IMR-90 (cell line): ENCODE results near the gene NPRL2. TPM values are rescaled to one million over a fixed set of nuclear protein-coding genes. Genes with fewer than 3 reads are reported as not detected.

Source experiments
- ATAC-seq: fragments of 200-7000 bp; cut with Tn5 transposase; 2 replicates; pipeline ENCODE4 v1.9.1; 2020; ENCODE audit warnings: low read depth, mild to moderate bottlenecking, moderate library complexity
- BruUV-seq: library from RNA; stranded (reverse); fragments of 400-500 nt; replicated peaks from 2 replicates; lab custom pipeline; 2021; lab: Mats Ljungman, UMichigan
- CTCF ChIA-PET: fragments of 300-600 bp; formaldehyde crosslinking; extraction: SDS; loops from one replicate; lab custom pipeline; 2021; ENCODE audit warnings: antibody characterized with exemption; lab: Yijun Ruan, JAX
- POLR2A ChIA-PET: fragments of 300-600 bp; sonication (Branson Sonifier 250); formaldehyde crosslinking; loops from one replicate; lab custom pipeline; 2022; ENCODE audit warnings: antibody characterized with exemption; ENCODE audit not compliant: unreplicated experiment; lab: Charles Lee
- DNase-seq: peaks from one replicate; pipeline ENCODE4 v3.0.0; 2013
- H2AFZ ChIP-seq: replicated peaks from 2 replicates; pipeline ENCODE3; 2013; ENCODE audit warnings: low read length, mild to moderate bottlenecking; ENCODE audit not compliant: poor library complexity
- H2AK5ac ChIP-seq: 2 replicates; pipeline ENCODE4 v1.6.1; 2013; ENCODE audit warnings: low read depth, low read length, inconsistent platforms
- H2AK9ac ChIP-seq: replicated peaks from 2 replicates; pipeline ENCODE3; 2013; ENCODE audit warnings: mild to moderate bottlenecking, low read depth, low read length, moderate library complexity; ENCODE audit not compliant: poor library complexity
- H2BK120ac ChIP-seq: 2 replicates; pipeline ENCODE4 v1.6.1; 2013; ENCODE audit warnings: low read depth, low read length, inconsistent platforms
- H2BK15ac ChIP-seq: 3 replicates; pipeline ENCODE4 v1.6.1; 2013; ENCODE audit warnings: low read depth, low read length, inconsistent platforms
- H2BK20ac ChIP-seq: 2 replicates; pipeline ENCODE4 v1.6.1; 2013; ENCODE audit warnings: low read depth, mild to moderate bottlenecking, inconsistent platforms, low read length, moderate library complexity
- H2BK5ac ChIP-seq: 2 replicates; pipeline ENCODE4 v1.6.1; 2013; ENCODE audit warnings: mild to moderate bottlenecking, low read depth, low read length, inconsistent platforms; ENCODE audit not compliant: poor library complexity, severe bottlenecking
- H3K14ac ChIP-seq: replicated peaks from 2 replicates; pipeline ENCODE4 v1.6.1; 2013; ENCODE audit warnings: low read depth, low read length, inconsistent platforms
- H3K18ac ChIP-seq: 2 replicates; pipeline ENCODE4 v1.6.1; 2013; ENCODE audit warnings: low read depth, low read length, control low read depth
- H3K23ac ChIP-seq: 2 replicates; pipeline ENCODE4 v1.6.1; 2013; ENCODE audit warnings: low read depth, low read length, inconsistent platforms
- H3K27ac ChIP-seq: 2 replicates; pipeline ENCODE4 v1.5.1; 2013; ENCODE audit warnings: mild to moderate bottlenecking, control low read depth, low read length; ENCODE audit not compliant: insufficient read depth
- H3K27me3 ChIP-seq: 2 replicates; pipeline ENCODE4 v1.6.1; 2013; ENCODE audit warnings: low read length; ENCODE audit not compliant: control insufficient read depth, insufficient read depth
- H3K36me3 ChIP-seq: 2 replicates; pipeline ENCODE4 v1.6.1; 2013; ENCODE audit warnings: low read length, mixed read lengths; ENCODE audit not compliant: control insufficient read depth, insufficient read depth
- H3K4ac ChIP-seq: 2 replicates; pipeline ENCODE4 v1.6.1; 2013; ENCODE audit warnings: low read depth, low read length, inconsistent platforms
- H3K4me1 ChIP-seq: 2 replicates; pipeline ENCODE4 v1.6.1; 2013; ENCODE audit warnings: low read length, mixed read lengths; ENCODE audit not compliant: control insufficient read depth, insufficient read depth
- H3K4me2 ChIP-seq: 2 replicates; pipeline ENCODE4 v1.6.1; 2013; ENCODE audit warnings: low read depth, mild to moderate bottlenecking, control low read depth, low read length, moderate library complexity
- H3K4me3 ChIP-seq: 2 replicates; pipeline ENCODE4 v1.5.1; 2013; ENCODE audit warnings: low read depth, mild to moderate bottlenecking, control low read depth, low read length, moderate library complexity; ENCODE audit not compliant: insufficient read depth
- H3K56ac ChIP-seq: 2 replicates; pipeline ENCODE4 v1.6.1; 2013; ENCODE audit warnings: low read length, inconsistent platforms; ENCODE audit not compliant: insufficient read depth; ENCODE audit errors: extremely low read depth
- H3K79me1 ChIP-seq, 2 experiments: 2 replicates each; pipeline ENCODE4 v1.6.1; 2013; ENCODE audit warnings: low read length in 2 of 2, inconsistent platforms in 1 of 2, low read depth in 1 of 2
- H3K9ac ChIP-seq: 2 replicates; pipeline ENCODE4 v1.6.1; 2013; ENCODE audit warnings: low read depth, low read length, control low read depth
- H3K9me1 ChIP-seq: 2 replicates; pipeline ENCODE4 v1.6.1; 2013; ENCODE audit warnings: low read length, inconsistent platforms; ENCODE audit not compliant: insufficient read depth
- H3K9me3 ChIP-seq: 2 replicates; pipeline ENCODE4 v1.6.1; 2013; ENCODE audit warnings: low read length; ENCODE audit not compliant: control insufficient read depth, insufficient read depth
- H4K20me1 ChIP-seq: 2 replicates; pipeline ENCODE4 v1.6.1; 2013; ENCODE audit warnings: low read length, inconsistent platforms; ENCODE audit not compliant: insufficient read depth
- H4K5ac ChIP-seq: 2 replicates; pipeline ENCODE4 v1.6.1; 2013; ENCODE audit warnings: mild to moderate bottlenecking, low read depth, low read length, control low read depth
- H4K8ac ChIP-seq, 2 experiments: 2 replicates each; pipeline ENCODE4 v1.6.1; 2013; ENCODE audit warnings: low read depth in 2 of 2, low read length in 2 of 2, control low read depth in 1 of 2, inconsistent platforms in 1 of 2
- H4K91ac ChIP-seq: 2 replicates; pipeline ENCODE4 v1.6.1; 2013; ENCODE audit warnings: low read depth, low read length, inconsistent platforms; ENCODE audit not compliant: insufficient read depth
- BHLHE40 ChIP-seq: fragments of 150-350 bp; IDR thresholded peaks from 2 replicates; pipeline ENCODE4 v1.6.1; 2016; ENCODE audit warnings: mild to moderate bottlenecking, low read depth, low read length
- CHD1 ChIP-seq: IDR thresholded peaks from 2 replicates; pipeline ENCODE4 v1.6.1; 2012; ENCODE audit warnings: low read depth, low read length, improper control_type of control experiment
- MAFK ChIP-seq: IDR thresholded peaks from 2 replicates; pipeline ENCODE4 v1.6.1; 2012; ENCODE audit warnings: low read depth, low read length, improper control_type of control experiment
- MXI1 ChIP-seq: IDR thresholded peaks from 2 replicates; pipeline ENCODE4 v1.6.1; 2012; ENCODE audit warnings: low read depth, mild to moderate bottlenecking, low read length, moderate library complexity, borderline replicate concordance
- NFE2L2 ChIP-seq: fragments of 150-350 bp; IDR thresholded peaks from 2 replicates; pipeline ENCODE4 v1.6.1; 2016; ENCODE audit warnings: low read depth, mild to moderate bottlenecking, low read length
- POLR2A ChIP-seq: IDR thresholded peaks from 2 replicates; pipeline ENCODE4 v1.6.1; 2012; ENCODE audit warnings: mild to moderate bottlenecking, low read depth, low read length
- SMC3 ChIP-seq: fragments of 150-350 bp; IDR thresholded peaks from 2 replicates; pipeline ENCODE4 v1.6.1; 2016; ENCODE audit warnings: low read depth, mild to moderate bottlenecking, antibody characterized with exemption, low read length, moderate library complexity
- USF2 ChIP-seq: fragments of 150-350 bp; IDR thresholded peaks from 2 replicates; pipeline ENCODE4 v1.6.1; 2017; ENCODE audit warnings: mild to moderate bottlenecking, antibody characterized with exemption, low read length, low read depth
- WGBS, 2 experiments: methylation state at CpG; one replicate each; pipeline versions ENCODE4 v1.1.5 to v1.1.7; 2013; ENCODE audit warnings: missing lambda C conversion rate in 2 of 2; ENCODE audit not compliant: insufficient read length in 1 of 2; ENCODE audit errors: extremely low coverage in 2 of 2; 5-methylcytosine and 5-hydroxymethylcytosine counted together
- dilution Hi-C: fragments of 300-500 bp; cut with HindIII; formaldehyde crosslinking; loops from one replicate; pipeline ENCODE4 v1.14.3; 2018; ENCODE audit warnings: low sequenced_read_pairs; ENCODE audit not compliant: unreplicated experiment
- in situ Hi-C: fragments of 300-500 bp; cut with MboI; formaldehyde crosslinking; loops from 3 replicates; pipeline ENCODE4 v1.14.3; 2019; ENCODE audit warnings: low sequenced_read_pairs, inconsistent platforms, mixed read lengths
- intact Hi-C: fragments of 100-400 bp; cut with micrococcal nuclease; formaldehyde crosslinking; loops from 2 replicates; pipeline ENCODE4 v1.10.0; 2022
- polyA plus RNA-seq, 3 experiments: library from polyadenylated mRNA; depleted of rRNA; stranded (reverse); fragments of >200 nt; gene quantifications; 2 replicates each; pipeline ENCODE4 v1.2.3, GENCODE V29; 2012; ENCODE audit warnings: low replicate concordance in 1 of 3
- total RNA-seq: library from RNA; depleted of rRNA; stranded (reverse); fragments of >200 nt; gene quantifications from 2 replicates; pipeline ENCODE4 v1.2.3, GENCODE V29; 2012
- TF ChIP-seq, protein P1 (sequence below): conservative IDR thresholded peaks from 2 replicates; pipeline ENCODE4 v1.5.1; 2012; ENCODE audit warnings: mild to moderate bottlenecking, low read depth, low read length, improper control_type of control experiment

NPRL2 gene
- total and polyA plus RNA-seq, 2 of the 4 experiments (the other 2 are of a cell fraction): 38.3 to 38.7 TPM

DNA sequence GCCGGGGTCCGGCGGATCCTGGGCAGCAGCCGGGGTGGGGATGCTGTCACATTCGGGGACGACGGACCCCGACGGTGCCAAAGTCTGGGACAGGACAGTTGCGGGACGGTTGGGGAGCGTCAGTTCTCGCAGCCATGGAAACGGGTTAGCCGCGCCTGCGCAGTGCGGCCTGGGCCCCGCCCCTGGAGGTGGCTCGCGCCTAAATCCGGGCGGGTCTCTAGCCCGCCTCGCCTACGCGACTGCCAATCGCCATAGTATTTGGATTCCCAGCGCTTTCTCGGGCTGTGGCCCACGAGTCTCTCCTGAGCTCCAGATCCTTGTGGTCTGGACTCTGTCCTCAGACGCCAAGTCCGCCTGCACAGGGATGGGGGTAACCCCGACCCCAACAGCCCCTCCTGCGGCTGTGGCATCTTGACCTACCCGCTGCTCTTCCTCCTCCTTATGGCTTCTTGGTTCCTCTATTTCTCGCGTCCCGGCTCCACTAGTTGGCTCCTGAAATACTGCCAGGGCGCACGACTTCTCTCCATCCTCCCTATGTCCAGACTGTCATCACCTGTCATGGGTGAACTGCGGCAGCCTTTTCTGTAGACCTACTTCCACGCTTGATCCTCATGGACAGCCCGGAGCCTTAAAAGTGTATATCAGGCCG is 4.9 kb downstream of the NPRL2 start, which contains the start of gene ZMYND10:
Gene ZMYND10, minus strand, starts transcription at position 147 of the 649 bp plus-strand sequence. CDS start 153 bp downstream, outside the sequence.
- H2AK5ac ChIP-seq: 0 out of 2 replicates have a peak within 1 kb of the TSS, but pooled peaks have one; percentile 17
- peak; percentile 28 for DNase-seq
- peaks cover 2% of the 10 kb centered on the region for H4K20me1 ChIP-seq
- H3K4me3 ChIP-seq: peak within 1 kb of the TSS; percentile 48
- ChIA-PET POLR2A (no interaction called here), CTCF (interaction anchor here (0.6 kb wide), 1 partner anchor 197 kb away, joined by 5 read pairs; no protein-coding TSS in a partner anchor)
- dilution Hi-C loops (no loop called here), intact Hi-C loops (loop anchor here (2.0 to 5.0 kb wide), 2 partner anchors 205 to 1042 kb away; partner anchors contain the start of gene MANF), in situ Hi-C loops (loop anchor here (5.0 to 25.0 kb wide), 4 partner anchors 202 to 1817 kb away; partner anchors contain the start of genes ABHD14B, GPR62, MANF and PCBP4)
- peak; percentile 67 for ATAC-seq
- H2BK5ac ChIP-seq: no peak within 1 kb of the TSS
- peak within 1 kb of the TSS; percentile 99 for H3K4me2 ChIP-seq
- no peaks in the 10 kb centered on the region; the same call in none of the 2 replicates for H3K9me1 ChIP-seq
- no peak within 1 kb of the TSS for H2BK15ac ChIP-seq
- H3K4me1 ChIP-seq: peaks cover 9% of the 10 kb centered on the region
- peak within 1 kb of the TSS; percentile 7; the same call in 1 of the 2 replicates for H3K14ac ChIP-seq
- H3K79me1 ChIP-seq: peaks cover 14 to 23% of the 10 kb centered on the region in 2 experiments
- 0 out of 2 replicates have a peak within 1 kb of the TSS, but pooled peaks have one; percentile 14 for H3K56ac ChIP-seq
- H2BK20ac ChIP-seq: no peak within 1 kb of the TSS
- H3K27me3 ChIP-seq: no peaks in the 10 kb centered on the region
- no TSS peak for BruUV-seq
- no peak within 1 kb of the TSS for H3K18ac ChIP-seq
- H2BK120ac ChIP-seq: peak within 1 kb of the TSS; percentile 8; the same call in 1 of the 2 replicates
- H4K5ac ChIP-seq: 0 out of 2 replicates have a peak within 1 kb of the TSS, but pooled peaks have one; percentile 1
- H3K36me3 ChIP-seq: peaks cover 9% of the 10 kb centered on the region; the same call in 1 of the 2 replicates
- 12% methylated on average over 20 of the region's 45 CpGs; no CpG with 5 or more reads in 1 of the 2 experiments for WGBS, 2 experiments
- H3K4ac ChIP-seq: peak within 1 kb of the TSS; percentile 11; the same call in 1 of the 2 replicates
- H4K8ac ChIP-seq: peak within 1 kb of the TSS in 1 of 2 experiments; percentile 54; a peak in 1 of 4 replicates
- no peak within 1 kb of the TSS for H4K91ac ChIP-seq
- peak within 1 kb of the TSS; percentile 95 for H2AFZ ChIP-seq
- no peak within 1 kb of the TSS; the same call in 1 of the 2 replicates for H3K27ac ChIP-seq
- no peak within 1 kb of the TSS for H3K23ac ChIP-seq
- H2AK9ac ChIP-seq: peak within 1 kb of the TSS; percentile 47
- no peaks in the 10 kb centered on the region for H3K9me3 ChIP-seq
- TF ChIP-seq SMC3 (no peak), BHLHE40 (no peak), MXI1 (no peak), MAFK (no peak), NFE2L2 (no peak), CHD1 (no peak), POLR2A (no peak), USF2 (no peak)
- TF ChIP-seq, protein P1, sequence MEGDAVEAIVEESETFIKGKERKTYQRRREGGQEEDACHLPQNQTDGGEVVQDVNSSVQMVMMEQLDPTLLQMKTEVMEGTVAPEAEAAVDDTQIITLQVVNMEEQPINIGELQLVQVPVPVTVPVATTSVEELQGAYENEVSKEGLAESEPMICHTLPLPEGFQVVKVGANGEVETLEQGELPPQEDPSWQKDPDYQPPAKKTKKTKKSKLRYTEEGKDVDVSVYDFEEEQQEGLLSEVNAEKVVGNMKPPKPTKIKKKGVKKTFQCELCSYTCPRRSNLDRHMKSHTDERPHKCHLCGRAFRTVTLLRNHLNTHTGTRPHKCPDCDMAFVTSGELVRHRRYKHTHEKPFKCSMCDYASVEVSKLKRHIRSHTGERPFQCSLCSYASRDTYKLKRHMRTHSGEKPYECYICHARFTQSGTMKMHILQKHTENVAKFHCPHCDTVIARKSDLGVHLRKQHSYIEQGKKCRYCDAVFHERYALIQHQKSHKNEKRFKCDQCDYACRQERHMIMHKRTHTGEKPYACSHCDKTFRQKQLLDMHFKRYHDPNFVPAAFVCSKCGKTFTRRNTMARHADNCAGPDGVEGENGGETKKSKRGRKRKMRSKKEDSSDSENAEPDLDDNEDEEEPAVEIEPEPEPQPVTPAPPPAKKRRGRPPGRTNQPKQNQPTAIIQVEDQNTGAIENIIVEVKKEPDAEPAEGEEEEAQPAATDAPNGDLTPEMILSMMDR: no peak
- H3K9ac ChIP-seq: peak within 1 kb of the TSS; percentile 47
